Sciatic nerve (tissue), 2 donors: ENCODE measurements around the gene SLC12A7. TPM values are rescaled to one million over a fixed set of nuclear protein-coding genes. Genes with fewer than 3 reads are reported as not detected.
A peak's percentile ranks its signal among the peaks of the same experiment; 100 is the strongest.
"Not testable (repeated sequence)": the region's sequence is repeated elsewhere in the genome, so short reads cannot be mapped to it uniquely, and the experiment has no call there.

Source experiments
- ATAC-seq: fragments of 200-7000 bp; cut with Tn5 transposase; one replicate; pipeline ENCODE4 v1.9.1; 2020; ENCODE audit warnings: mild to moderate bottlenecking, moderate library complexity
- DNase-seq: peaks from one replicate; pipeline ENCODE4 v3.0.0-alpha.2; 2020; ENCODE audit warnings: low spot score
- intact Hi-C: fragments of 100-400 bp; cut with DNase I; formaldehyde crosslinking; loops from one replicate; pipeline ENCODE4 v1.14.2; 2022
- total RNA-seq: library from RNA; stranded (reverse); fragmentation: NEBNext Ultra II Directional; extraction: Animal tissue kit (Norgen Biotek cat#: 25700); gene quantifications from one replicate; pipeline ENCODE4 v1.2.1, GENCODE V29; 2021
- donor health status: DM: no; HTN: no; CAD: no.
- donor health status: DM: no; HTN: no; CAD: no.

SLC12A7 gene
- total RNA-seq, 1 donor from 2014 or later = 31.7 TPM

DNA sequence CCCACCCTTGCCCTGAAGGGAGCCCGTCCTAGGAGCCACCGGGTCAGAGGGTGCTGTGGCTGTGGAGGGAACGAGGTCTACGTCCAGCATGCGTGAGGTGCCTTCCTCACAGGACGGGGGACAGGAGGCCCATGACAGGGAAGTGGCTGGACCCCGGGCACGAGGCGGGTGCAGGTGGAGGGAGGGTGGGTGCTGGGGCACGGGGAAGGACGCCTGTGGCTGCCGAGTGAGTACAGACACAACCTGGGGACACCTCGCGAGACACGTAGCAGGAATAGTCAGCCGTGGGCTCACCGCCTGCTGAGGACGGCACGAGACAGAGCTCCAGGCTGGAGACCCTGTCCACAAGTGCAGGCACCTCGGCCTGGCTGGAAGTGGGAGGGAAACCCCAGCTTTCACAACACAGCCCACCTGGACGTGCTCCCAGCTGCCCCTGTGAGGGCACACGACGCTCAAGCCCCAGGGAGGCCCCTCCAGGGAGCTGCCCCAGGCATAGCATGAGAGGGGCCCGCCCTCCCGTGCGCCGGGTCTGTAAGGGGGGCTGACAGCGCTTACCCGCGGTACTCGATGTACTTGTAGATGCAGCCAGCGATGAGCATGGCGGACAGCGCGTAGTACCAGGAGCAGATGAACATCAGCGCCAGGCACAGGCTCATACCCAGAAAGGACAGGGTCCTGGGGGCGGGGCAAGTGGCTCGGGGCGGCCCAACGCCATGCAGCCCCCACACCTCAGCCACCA lies 36.9 kb downstream of the SLC12A7 start:
- intact Hi-C loops = no loop called here
- DNase-seq = no peak
- ATAC-seq = no peak

GRCh38 chr5:1074226-1074625 lies 37.6 kb downstream of the SLC12A7 start:
- intact Hi-C loops = no loop called here
- DNase-seq (no peak), ATAC-seq (peak; percentile 7)

DNA sequence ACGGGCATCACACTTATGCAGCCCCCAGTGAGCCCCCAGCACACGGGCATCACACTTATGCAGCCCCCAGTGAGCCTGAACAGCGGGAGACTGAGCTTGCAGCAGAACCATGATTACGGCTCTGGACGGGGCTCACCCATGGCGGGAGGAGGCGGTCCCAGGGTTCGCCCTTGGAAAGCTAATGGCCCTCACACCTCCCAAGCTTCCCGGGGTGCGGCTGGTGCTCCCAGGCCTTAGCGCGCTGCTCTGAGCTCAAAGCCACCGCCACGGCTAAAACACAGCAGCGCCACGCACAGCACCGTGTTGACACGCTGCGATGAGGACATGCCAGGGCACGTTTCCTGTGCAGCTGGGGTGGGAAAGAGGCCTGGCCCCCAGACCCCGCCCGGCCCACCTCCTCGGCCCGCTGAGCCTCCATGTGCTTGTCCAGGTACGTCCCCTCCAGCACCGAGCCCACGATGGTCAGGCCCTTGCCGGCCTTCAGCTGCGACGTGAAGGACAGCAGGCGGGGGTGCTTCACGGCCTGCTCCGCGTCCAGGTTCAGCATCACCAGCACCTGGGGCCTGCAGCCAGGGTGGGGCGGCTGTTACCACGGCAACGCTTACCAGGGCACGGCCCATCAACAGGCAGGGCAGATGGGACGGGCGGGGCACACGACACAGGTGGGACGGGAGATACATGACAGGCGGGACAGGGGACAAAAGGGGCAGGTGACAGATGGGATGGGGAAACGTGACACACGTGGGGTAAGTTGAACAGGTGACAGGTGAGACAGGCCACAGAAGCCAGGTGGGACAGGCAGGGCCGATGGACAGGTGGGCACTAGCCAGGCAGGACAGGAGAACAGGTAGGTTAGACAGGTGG lies 38.4 kb downstream of the SLC12A7 start:
- intact Hi-C loops = no loop called here
- ATAC-seq (no peak), DNase-seq (no peak)

GRCh38 chr5:1069720-1070088 lies 42.2 kb downstream of the SLC12A7 start:
- intact Hi-C loops = no loop called here
- DNase-seq = no peak
- no peak for ATAC-seq

DNA sequence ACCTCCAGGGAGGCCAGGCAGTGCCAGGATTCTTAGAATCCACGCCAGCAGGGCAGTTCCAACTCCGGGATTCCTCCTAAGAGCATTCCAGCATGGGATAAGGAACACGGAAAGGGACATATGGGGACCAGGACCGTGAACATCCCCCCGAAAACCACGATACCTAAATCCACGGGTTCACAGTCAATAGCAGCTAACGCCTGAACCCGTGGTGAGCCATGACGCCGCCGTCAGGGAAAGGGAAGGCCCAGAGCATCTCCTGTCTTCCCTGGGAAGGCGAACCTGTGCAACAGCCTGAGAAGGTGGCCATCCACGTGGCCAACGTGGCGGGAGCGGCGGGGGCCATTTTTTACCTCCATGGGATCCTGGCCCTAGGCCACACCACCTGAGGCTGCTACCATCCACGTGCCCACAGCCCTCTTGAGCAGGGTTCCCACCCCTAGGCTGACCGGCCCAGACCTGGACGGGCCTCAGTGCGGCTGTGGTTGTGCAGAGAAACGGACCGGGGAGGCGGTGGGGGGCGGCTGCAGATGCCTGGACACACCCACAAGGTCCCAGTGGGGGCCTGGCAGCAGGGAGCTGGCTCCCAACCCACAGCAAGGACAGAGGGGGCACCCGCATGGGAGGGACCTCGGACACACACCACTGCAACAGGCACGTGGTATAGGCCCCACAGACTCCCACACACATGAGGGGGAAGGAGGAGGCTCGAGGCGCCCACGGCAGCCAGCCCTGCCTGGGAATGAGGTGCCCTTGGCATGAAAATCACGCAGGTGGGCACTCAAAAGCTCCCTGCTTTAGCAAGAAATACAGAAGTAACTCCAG lies 42.8 kb downstream of the SLC12A7 start:
- DNase-seq = no peak
- ATAC-seq = peak; percentile 23
- intact Hi-C loops = no loop called here

GRCh38 chr5:1068204-1068894 lies 43.5 kb downstream of the SLC12A7 start:
- no peak for DNase-seq
- intact Hi-C loops = no loop called here
- ATAC-seq = peak; percentile 86

DNA sequence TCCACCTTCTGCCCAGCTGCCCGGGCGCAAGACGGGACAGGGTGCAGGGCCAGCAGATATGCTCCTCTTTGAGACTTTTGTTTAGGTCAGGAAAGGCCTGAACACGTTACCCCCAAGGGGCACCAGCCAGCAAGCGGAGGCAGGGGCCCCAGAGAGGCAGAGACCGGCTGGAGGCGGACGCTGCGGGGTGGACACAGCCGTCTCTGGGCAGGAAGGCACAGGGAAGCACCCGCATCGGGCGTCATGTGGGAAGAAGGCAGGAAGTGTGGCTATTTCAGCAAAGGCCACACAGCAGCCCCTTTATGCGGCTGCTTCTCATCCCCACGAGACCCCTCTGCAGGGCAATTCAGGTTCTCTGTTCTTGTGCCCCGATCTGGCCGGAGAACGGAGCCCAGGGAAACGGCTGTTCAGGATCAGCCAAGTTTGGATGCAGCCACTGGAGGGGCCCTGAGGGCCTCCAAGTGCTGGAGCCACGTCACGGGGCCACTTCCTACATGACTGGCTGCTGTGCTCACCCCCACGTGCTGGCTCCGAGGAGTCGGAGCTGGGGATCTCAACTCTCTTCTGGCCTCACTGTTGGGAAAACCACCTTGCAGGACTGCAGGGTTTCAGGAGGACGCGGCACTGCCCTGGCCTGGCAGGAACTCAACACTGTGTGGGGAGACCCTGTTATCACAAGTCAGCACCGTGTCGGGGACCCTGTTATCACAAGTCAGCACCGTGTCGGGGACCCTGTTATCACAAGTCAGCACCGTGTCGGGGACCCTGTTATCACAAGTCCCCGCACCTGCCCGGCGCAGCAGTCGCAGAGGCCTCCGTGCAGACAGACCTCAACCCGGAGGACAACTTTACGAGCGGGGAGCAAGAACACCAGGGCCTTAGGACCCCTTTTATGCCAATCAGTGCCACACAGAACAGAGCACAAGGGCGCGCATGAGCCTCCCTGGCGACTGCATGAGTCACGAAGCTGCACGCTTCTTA lies 44.4 kb downstream of the SLC12A7 start:
- intact Hi-C loops = no loop called here
- ATAC-seq = no peak

GRCh38 chr5:1066676-1067075 lies 45.2 kb downstream of the SLC12A7 start:
- intact Hi-C loops = no loop called here
- ATAC-seq = no peak
- no peak for DNase-seq

More for the DNA sequence above, 44.4 kb downstream of the SLC12A7 start:
- no peak for DNase-seq

DNA sequence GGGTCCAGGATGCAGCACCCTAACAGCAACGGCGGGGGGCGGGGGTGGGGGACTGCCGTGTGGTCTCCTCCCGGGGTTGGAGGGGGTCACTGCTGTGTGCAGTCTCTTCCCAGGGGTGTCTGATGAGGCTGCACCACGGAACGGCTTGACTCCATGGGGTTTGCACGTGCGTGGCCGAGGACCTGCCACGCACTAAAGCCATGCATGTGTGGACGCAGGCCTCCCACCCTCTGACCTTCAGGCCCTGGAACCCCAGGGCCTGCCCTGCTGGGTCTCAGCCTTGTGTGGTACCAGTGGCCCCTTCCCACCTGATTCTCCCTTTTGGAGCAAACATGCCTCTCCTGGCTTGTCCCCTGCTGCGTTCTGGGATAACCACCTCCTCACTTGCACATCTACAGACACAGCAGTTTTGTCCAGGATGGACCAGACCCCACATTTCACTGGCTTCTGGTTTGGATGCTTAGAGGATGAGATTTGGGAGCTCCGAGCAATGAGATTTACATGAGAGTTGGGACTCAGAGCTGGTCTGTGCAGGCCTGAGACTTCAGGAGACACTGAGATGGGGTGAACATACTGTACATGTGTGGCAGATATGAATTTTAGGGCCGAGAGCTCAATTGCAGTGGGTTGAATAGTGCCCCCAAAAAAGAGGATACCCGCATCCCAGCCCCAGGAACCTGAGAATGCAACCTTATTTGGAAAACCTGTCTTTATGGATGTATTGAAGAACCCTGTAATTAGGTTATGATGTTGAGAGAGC lies 45.8 kb downstream of the SLC12A7 start:
- intact Hi-C loops = no loop called here
- DNase-seq = no peak

GRCh38 chr5:1065143-1065750 lies 46.6 kb downstream of the SLC12A7 start:
- intact Hi-C loops = no loop called here
- DNase-seq (no peak), ATAC-seq (no peak)

More for the DNA sequence above, 45.8 kb downstream of the SLC12A7 start:
- no peak for ATAC-seq

- ATAC-seq = no peak
- DNase-seq = no peak
- intact Hi-C loops = no loop called here
These were observed 47.3 kb downstream of the SLC12A7 start for GRCh38 chr5:1064383-1065142.

- intact Hi-C loops = no loop called here
- ATAC-seq = no peak
- DNase-seq = no peak
These were observed 48.0 kb downstream of the SLC12A7 start for GRCh38 chr5:1063661-1064382.

DNA sequence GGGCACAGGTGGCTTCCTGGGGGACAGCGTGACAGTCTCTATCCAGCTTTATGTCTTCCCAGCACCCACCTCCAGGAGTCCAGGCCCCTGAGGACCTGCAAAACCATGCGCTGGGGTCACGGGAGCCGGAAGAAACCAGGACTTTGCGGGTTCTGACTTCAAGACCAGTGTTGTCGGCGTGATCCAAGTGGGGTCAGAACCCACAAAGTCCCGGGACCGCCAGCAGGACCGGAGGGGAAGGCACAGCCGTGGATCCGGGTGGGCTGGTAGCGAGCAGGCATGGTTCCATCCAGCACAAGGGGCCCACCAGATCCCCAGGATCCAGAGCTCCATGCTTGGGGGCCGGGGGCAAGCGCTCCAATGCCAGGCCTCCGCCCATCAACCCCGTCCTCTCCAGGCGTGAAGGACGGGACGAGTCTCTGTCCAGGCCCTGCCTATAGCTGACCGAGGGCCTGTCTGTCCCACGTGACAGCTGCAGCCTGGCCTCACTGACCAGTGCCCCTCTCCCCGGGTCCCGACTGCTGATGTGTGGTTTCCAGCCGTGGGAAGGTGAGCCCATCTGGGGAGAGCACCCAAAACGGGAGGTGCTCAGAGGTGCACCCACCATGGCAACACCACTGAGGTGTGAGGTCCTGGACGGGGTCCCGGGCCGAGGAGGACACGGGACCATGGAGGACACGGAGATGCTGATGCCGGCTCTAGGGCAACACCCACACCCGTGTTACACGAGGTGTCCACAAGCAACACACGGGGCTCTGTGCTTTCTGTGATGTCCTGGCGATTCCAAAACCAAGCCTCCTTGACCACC lies 48.9 kb downstream of the SLC12A7 start:
- DNase-seq = no peak
- intact Hi-C loops = no loop called here

GRCh38 chr5:1061916-1062315 lies 49.9 kb downstream of the SLC12A7 start:
- DNase-seq (no peak), ATAC-seq (no peak)
- intact Hi-C loops = no loop called here

More for the DNA sequence above, 48.9 kb downstream of the SLC12A7 start:
- ATAC-seq = no peak

DNA sequence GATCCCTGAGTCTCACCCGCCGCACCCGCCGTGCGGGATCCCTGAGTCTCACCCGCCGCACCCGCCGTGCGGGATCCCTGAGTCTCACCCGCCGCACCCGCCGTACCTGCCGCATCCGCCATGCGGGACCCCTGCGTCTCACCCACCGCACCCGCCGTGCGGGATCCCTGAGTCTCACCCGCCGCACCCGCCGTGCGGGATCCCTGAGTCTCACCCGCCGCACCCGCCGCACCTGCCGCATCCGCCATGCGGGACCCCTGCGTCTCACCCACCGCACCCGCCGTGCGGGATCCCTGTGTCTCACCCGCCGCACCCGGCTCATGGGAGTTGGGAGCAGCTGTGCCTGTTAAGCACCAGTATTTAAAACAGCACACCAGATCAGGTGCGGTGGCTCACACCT lies 50.6 kb downstream of the SLC12A7 start:
- DNase-seq, ATAC-seq, intact Hi-C loops: not testable (repeated sequence)
